ENCODE measurements around the gene MAP2. TPM values are rescaled to one million over a fixed set of nuclear protein-coding genes. Genes with fewer than 3 reads are reported as not detected.

MAP2 gene
- total and polyA plus RNA-seq, 2 of the 8 experiments (the other 6 are each of a cell fraction or from before 2014, with no cell fraction given): 5.9 to 9.4 TPM

GRCh38 chr2:209463835-209464234 lies 40.0 kb downstream of the MAP2 start:
- H3K23ac ChIP-seq (ENCODE audit: insufficient read length): no peak overlapping the region
- no peaks in the 10 kb centered on the region; a peak in 1 of 7 replicates for H3K4me1 ChIP-seq (replicated peaks in 1 of 4; ENCODE audit: control insufficient read depth in 3 of 4, insufficient read depth in 4 of 4, low read length in 3 of 4)
- no peak overlapping the region for H3K18ac ChIP-seq (ENCODE audit: extremely low read depth, low read length)
- H4K20me1 ChIP-seq (replicated peaks in 1 of 2; ENCODE audit: control insufficient read depth in 1 of 2, insufficient read depth in 2 of 2, low read length in 2 of 2): no peaks in the 10 kb centered on the region
- no peak overlapping the region for H3K4me2 ChIP-seq (ENCODE audit: insufficient read depth in 1 of 2, low read depth in 2 of 2, low read length in 2 of 2)
- H2BK5ac ChIP-seq (ENCODE audit: low read depth, low read length): no peak overlapping the region
- H3K56ac ChIP-seq (replicated peaks; ENCODE audit: insufficient read length, low read depth, low read length): no peak overlapping the region
- no peak overlapping the region for H2BK12ac ChIP-seq (ENCODE audit: low read depth, low read length)
- H2AK5ac ChIP-seq (ENCODE audit: low read depth, low read length): no peak overlapping the region
- no peak overlapping the region for H2BK20ac ChIP-seq (ENCODE audit: low read length)
- H3K9me3 ChIP-seq (ENCODE audit: insufficient read depth in 2 of 2, low read depth in 1 of 2, low read length in 1 of 2): no peaks in the 10 kb centered on the region
- FAIRE-seq (no peak), DNase-seq (ENCODE audit: low read depth in 1 of 2, low spot score in 2 of 2) (no peak)
- H3K27ac ChIP-seq (ENCODE audit: low read depth, low read length): no peak overlapping the region
- 86% methylated on average over 1 of the region's 1 CpG; no CpG with 5 or more reads in 1 of the 2 experiments for WGBS, 2 experiments (ENCODE audit: extremely low coverage in 1 of 2, insufficient coverage in 1 of 2, insufficient read length in 1 of 2, insufficient replicate concordance in 2 of 2, low coverage in 1 of 2, low lambda C conversion rate in 2 of 2, missing lambda C conversion rate in 1 of 2)
- ChIA-PET CTCF (ENCODE audit: partially characterized antibody) (interaction anchor here (0.6 to 4.0 kb wide), 10 partner anchors 8 to 1184 kb away, joined by 3 to 12 read pairs (median 3); partner anchors contain the start of gene MAP2), POLR2A (ENCODE audit: partially characterized antibody) (no interaction called here)
- H4K5ac ChIP-seq (ENCODE audit: insufficient read length, low read depth, low read length): no peak overlapping the region
- no peaks in the 10 kb centered on the region for H3K23me2 ChIP-seq (ENCODE audit: low read depth, low read length)
- H2BK120ac ChIP-seq (replicated peaks; ENCODE audit: low read depth, low read length): no peak overlapping the region
- no peak overlapping the region for H2AFZ ChIP-seq (ENCODE audit: low read length)
- no peak overlapping the region for H4K91ac ChIP-seq (replicated peaks; ENCODE audit: insufficient read length, low read length)
- H3K4me3 ChIP-seq (ENCODE audit: extremely low read depth in 1 of 4, insufficient read depth in 2 of 4, low read depth in 3 of 4, low read length in 4 of 4): no peak overlapping the region
- TF ChIP-seq RNF2 (IDR thresholded peaks at IDR 0.05; ENCODE audit: borderline replicate concordance, low read depth, low read length, missing control alignments, poor library complexity, severe bottlenecking) (no peak), CREB1 (IDR thresholded peaks at IDR 0.05) (no peak), EP300 (IDR thresholded peaks at IDR 0.05; ENCODE audit: borderline replicate concordance in 1 of 2, low read depth in 2 of 2, low read length in 2 of 2) (no peak), NRF1 (IDR thresholded peaks at IDR 0.05; ENCODE audit: low read depth, low read length) (no peak), KDM4A (IDR thresholded peaks at IDR 0.05; ENCODE audit: low read depth, low read length, severe bottlenecking) (no peak), ASH2L (IDR thresholded peaks at IDR 0.05; ENCODE audit: low read length) (no peak), PHF8 (conservative IDR thresholded peaks at IDR 0.05; ENCODE audit: low read depth, low read length) (no peak), CBX8 (IDR thresholded peaks at IDR 0.05; ENCODE audit: borderline replicate concordance, low read depth, low read length) (no peak), BACH1 (IDR thresholded peaks at IDR 0.05; ENCODE audit: low read length) (no peak), RAD21 (IDR thresholded peaks at IDR 0.05 in 1 of 2, conservative IDR thresholded peaks at IDR 0.05 in 1 of 2; ENCODE audit: low read depth in 2 of 2, low read length in 2 of 2) (no peak), BCL11A (IDR thresholded peaks at IDR 0.05; ENCODE audit: low read depth in 2 of 2, low read length in 2 of 2) (no peak), SIN3A (conservative IDR thresholded peaks at IDR 0.05 in 1 of 2, IDR thresholded peaks at IDR 0.05 in 1 of 2; ENCODE audit: low read depth in 1 of 2, low read length in 2 of 2) (no peak), CHD2 (IDR thresholded peaks at IDR 0.05; ENCODE audit: low read length) (no peak)
- TF ChIP-seq, protein P1, sequence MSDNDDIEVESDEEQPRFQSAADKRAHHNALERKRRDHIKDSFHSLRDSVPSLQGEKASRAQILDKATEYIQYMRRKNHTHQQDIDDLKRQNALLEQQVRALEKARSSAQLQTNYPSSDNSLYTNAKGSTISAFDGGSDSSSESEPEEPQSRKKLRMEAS (IDR thresholded peaks at IDR 0.05): no peak
- no peaks in the 10 kb centered on the region for H3K36me3 ChIP-seq (ENCODE audit: control insufficient read depth in 2 of 4, insufficient read depth in 4 of 4, low read length in 3 of 4)
- no peak overlapping the region for H3K14ac ChIP-seq (ENCODE audit: insufficient read length)
- H2BK15ac ChIP-seq (ENCODE audit: low read length): no peak overlapping the region
- no peak overlapping the region for H3K4ac ChIP-seq (replicated peaks; ENCODE audit: insufficient read length, low read depth, low read length)
- H3K27me3 ChIP-seq (replicated peaks in 1 of 4; ENCODE audit: control insufficient read depth in 3 of 4, extremely low read depth in 1 of 4, insufficient read depth in 3 of 4, low read length in 3 of 4): no peaks in the 10 kb centered on the region
- no peaks in the 10 kb centered on the region for H3K79me2 ChIP-seq (ENCODE audit: control insufficient read depth in 1 of 2, insufficient read depth in 2 of 2, low read length in 2 of 2)
- no peak overlapping the region for H3K9ac ChIP-seq (replicated peaks in 1 of 4; ENCODE audit: extremely low read depth in 1 of 4, low read depth in 3 of 4, low read length in 3 of 4)
- H3K79me1 ChIP-seq (ENCODE audit: low read depth, low read length): no peaks in the 10 kb centered on the region
- no peak overlapping the region for H4K8ac ChIP-seq (ENCODE audit: extremely low read depth, insufficient read depth, low read length)

Measured in H1 (cell line).